GM12864 (cell line): ENCODE results near the gene SPTSSA.
"Not testable (repeated sequence)": the region's sequence is repeated elsewhere in the genome, so short reads cannot be mapped to it uniquely, and the experiment has no call there.

Source experiments
- DNase-seq: peaks from one replicate; pipeline ENCODE4 v3.0.0-alpha.2; 2011; ENCODE audit warnings: low read depth
- H3K4me3 ChIP-seq: 2 replicates; pipeline ENCODE4 v1.5.1; 2011; ENCODE audit warnings: mild to moderate bottlenecking, low read depth, low read length, control low read depth
- TF ChIP-seq, protein P1 (sequence below): IDR thresholded peaks from 2 replicates; pipeline ENCODE4 v1.5.1; 2011; ENCODE audit warnings: low read depth, mild to moderate bottlenecking, moderate library complexity, low read length, control low read depth, inconsistent platforms; ENCODE audit errors: missing control alignments

The SPTSSA gene

DNA sequence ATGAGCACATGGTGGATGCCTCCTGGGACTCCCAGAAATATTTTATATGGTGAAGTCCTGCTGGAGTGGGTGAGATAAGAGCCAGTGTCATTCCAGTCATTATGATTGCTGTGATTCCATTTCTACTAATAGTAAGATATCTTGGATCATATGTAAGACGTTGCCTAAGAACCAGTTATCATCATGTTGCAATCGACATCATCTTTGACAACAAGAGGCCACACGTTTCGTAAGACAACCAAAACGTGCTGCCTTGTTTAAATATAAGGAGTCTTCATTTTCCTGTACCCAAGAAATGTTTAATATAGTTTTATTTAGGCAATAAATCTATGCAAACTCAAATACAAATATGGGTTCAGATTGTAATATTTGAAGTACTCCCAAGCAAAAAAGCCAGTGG lies 58.4 kb downstream of the SPTSSA start:
- DNase-seq: no peak
- TF ChIP-seq, protein P1, sequence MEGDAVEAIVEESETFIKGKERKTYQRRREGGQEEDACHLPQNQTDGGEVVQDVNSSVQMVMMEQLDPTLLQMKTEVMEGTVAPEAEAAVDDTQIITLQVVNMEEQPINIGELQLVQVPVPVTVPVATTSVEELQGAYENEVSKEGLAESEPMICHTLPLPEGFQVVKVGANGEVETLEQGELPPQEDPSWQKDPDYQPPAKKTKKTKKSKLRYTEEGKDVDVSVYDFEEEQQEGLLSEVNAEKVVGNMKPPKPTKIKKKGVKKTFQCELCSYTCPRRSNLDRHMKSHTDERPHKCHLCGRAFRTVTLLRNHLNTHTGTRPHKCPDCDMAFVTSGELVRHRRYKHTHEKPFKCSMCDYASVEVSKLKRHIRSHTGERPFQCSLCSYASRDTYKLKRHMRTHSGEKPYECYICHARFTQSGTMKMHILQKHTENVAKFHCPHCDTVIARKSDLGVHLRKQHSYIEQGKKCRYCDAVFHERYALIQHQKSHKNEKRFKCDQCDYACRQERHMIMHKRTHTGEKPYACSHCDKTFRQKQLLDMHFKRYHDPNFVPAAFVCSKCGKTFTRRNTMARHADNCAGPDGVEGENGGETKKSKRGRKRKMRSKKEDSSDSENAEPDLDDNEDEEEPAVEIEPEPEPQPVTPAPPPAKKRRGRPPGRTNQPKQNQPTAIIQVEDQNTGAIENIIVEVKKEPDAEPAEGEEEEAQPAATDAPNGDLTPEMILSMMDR: no peak
- H3K4me3 ChIP-seq: no peak overlapping the region

- TF ChIP-seq, protein P1: no peak
- DNase-seq: no peak
- H3K4me3 ChIP-seq: no peak overlapping the region
These were observed 64.0 kb downstream of the SPTSSA start for GRCh38 chr14:34398024-34398423.

DNA sequence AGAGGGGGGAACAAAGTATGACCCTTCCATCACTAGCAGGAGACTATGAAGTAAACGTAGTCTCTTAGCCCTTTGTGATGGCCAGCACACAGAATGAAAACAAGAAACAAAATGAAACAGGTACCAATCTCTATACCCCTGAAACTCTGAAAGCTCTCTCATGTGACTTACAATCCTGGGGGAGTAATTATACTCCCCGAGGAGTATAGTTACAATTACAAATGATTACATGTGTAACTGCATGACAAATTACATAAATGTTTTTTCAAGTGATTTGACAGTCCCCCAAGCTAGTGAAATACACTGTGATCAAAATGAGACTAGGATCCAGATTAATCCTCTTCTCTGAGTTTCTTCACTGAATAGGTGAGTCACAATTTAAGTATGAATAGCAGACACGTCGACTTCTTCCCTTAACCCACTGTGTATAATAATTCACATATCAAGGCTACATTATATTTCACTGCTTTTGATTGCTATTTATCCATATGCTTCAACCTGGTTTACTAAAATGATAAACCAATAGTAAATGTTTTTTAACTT lies 74.0 kb downstream of the SPTSSA start:
- no peak overlapping the region for H3K4me3 ChIP-seq
- DNase-seq: no peak
- TF ChIP-seq, protein P1: no peak

DNA sequence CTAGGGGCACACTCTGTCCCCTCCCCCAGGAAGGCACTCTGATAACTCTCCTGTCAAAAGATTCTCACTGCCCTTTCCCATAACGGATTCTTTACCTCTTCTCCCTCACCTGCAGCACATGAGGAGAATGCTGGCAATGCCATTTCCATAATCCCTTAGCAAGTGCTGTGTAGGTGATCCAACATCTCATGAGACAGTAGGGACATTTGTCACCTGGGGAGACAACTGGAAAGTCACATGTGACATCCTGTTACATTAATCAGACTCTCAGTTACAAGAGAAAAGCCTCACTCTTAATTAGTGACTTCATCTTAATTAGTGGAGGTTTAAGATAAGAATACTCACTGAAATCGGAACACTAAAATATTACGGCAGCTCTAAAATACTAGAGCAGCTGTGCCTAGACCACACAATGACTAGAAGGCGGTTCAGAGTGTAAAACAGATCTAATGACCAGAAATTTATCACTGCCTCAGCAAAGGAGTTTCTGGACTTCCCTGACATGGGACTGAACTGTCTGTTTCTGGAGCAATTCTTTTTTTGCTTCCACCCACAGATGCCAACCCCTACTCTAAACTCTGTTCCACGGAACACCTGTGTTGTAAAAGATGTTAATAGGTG lies 75.1 kb downstream of the SPTSSA start:
- TF ChIP-seq, protein P1: no peak
- no peak overlapping the region for H3K4me3 ChIP-seq
- DNase-seq: no peak

- not testable (repeated sequence) for H3K4me3 ChIP-seq, DNase-seq
These were observed 76.2 kb downstream of the SPTSSA start for GRCh38 chr14:34385881-34386280.

DNA sequence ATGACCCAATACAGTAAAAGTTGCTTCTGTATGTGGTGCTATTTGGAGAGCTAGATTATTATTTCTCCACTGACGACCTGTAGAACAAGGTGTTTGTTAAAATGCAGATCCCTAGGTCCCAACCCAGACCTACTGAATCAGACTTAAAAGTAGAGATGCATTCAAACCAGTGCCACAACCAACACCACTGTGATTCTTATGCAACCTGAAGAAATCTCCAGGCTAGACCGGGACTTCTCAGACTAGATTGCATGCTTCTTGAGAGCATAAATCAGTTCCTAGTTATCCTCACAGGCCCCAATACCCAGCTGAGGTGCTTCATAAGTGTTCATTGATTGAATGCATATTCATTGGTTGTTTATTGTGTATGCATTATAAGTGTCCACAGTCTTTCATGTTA lies 78.2 kb downstream of the SPTSSA start:
- no peak for DNase-seq
- H3K4me3 ChIP-seq: no peak overlapping the region
- TF ChIP-seq, protein P1: no peak
